Stimulated activated CD4-positive, alpha-beta T cell treated with anti-CD3 and anti-CD28 coated beads, Interleukin-12 subunit alpha, Interleukin-12 subunit beta, amount 100 ng/mL, for 24 hours (primary cell): Measurements from ENCODE around the gene NRROS.
"Not testable (repeated sequence)": the region's sequence is repeated elsewhere in the genome, so short reads cannot be mapped to it uniquely, and the experiment has no call there.

ENCODE experiments used
- DNase-seq, 2 experiments: peaks; one replicate each; pipeline ENCODE4 v3.0.0-alpha.2; 2020; ENCODE audit warnings: low read depth in 2 of 2

The NRROS gene

DNA sequence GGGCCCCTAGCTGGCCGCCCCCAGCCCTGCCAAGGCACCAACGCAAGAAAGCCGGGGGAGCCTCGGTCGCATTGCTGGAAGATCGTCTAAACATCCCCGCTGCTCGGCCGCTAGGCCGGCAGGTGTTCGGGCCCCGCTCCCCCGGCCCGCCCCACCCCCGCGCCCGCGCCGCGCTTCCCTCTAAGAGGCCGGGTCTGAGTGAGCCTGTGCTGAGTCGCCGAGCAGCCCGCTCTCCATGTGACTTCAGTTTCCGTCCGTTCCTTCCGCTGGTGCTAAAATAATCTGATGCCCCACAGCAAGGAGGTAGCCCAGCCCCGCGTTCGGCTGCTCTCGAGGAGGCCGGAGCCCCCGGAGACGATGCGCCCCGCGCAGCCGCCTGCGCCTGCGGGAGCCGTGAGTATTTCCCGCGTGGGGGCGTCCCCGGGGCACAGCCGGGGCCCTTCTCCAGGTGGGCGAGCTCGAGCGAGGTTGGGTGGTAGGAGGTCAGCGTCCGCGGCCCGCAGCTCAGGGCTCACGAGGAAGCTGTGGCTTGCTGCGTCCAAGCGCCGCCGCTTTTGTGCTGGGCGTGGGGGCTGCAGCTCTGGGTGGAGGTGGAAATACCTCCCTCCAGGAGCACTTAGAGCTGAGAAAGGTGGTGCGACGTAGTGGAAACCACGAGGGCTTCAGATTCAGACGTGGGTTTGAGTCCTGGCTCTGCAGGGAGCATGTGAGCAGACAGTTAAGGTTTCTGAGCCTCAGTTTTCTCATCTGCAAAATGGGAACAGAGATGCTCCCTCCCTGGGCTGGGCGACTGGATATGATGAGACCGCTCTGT is at the start of gene NRROS:
Gene NRROS, plus strand, starts transcription at position 212 of the 814 bp plus-strand sequence. CDS start 14,846 bp downstream, outside the sequence.
- DNase-seq: peak; percentile 52 to 66

DNA sequence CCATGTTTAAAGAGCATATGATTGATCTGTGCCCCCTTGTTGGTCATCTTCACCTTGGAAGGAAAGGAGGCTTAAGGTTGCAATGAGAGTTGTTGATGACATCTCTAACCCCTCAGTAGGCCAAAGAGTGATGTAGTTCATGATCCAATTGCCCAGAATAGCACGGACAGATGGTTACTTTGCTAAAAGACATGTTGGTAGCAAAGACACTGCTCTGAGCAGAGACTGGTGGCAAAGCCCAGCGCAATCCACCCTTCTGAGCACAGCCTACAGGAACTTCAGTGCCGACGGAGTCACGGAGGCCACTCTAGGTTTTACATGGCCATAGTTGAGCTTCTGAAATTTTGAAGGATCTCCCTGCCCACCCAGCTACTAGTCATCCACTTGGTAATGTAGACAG is 49.2 kb upstream of the NRROS start:
- DNase-seq: no peak

DNA sequence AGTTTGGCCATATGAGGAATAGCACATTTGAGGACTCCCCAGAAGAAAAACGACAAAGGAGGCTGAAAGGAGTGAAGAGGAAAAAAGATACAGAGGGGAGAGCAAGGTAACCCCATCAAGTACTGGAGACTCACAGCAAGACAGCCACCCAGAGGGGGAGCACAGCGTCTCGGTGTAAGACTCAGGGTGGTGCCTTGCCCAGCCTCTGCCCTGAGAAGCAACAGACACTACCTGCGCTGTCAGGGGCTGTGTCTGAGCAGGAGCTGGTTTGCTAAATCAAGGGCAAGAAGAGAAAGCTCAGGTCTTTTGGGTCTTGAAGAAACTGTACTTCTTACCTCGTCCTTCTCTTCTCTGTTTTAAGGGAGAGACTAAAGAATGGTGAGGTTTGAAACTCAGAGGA is 43.1 kb upstream of the NRROS start:
- DNase-seq: no peak

DNA sequence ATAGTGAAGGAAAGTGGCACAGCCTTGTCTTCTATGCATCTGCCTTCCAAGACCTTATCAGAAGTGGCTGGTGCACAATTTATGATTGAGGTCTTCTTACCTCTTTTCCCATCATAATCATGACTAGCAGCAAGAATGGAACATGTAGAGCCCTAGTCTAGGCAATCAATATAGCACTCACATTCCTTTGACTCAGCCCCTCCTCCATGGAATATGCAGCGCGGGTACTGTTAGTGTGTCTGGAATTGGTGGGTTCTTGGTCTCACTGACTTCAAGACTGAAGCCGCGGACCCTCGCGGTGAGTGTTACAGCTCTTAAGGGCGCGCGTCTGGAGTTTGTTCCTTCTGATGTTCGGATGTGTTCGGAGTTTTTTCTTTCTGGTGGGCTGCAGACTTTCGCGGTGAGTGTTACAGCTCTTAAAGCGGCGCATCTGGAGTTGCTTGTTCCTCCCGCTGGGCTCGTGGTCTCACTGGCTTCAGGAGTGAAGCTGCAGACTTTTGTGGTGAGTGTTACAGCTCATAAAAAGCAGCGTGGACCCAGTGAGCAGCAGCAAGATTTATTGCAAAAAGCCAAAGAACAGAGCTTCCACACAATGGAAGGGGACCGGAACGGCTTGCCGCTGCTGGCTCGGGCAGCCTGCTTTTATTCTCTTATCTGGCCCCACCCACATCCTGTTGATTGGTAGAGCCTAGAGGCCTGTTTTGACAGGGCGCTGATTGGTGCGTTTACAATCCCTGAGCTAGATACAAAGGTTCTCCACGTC is 41.3 kb upstream of the NRROS start:
- DNase-seq: not testable (repeated sequence)

DNA sequence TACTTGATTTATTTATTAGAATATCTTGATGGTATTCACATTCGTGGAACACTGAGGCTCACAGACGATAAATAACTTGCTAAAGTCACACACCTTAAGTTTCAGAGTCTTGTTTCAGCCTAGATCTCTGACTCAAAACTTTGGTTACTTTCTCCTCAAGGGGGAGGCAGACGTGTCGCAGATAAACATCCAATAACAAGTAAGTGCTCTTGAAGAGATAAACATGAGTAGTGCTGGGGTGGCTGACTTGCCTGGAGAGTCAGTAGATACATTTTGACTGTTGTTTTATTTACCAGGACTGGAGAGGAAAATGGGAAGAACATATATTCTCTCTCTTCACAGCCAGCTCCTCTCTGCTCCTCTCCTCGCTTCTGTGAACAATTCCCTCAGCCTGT is 39.8 kb upstream of the NRROS start:
- no peak for DNase-seq

DNA sequence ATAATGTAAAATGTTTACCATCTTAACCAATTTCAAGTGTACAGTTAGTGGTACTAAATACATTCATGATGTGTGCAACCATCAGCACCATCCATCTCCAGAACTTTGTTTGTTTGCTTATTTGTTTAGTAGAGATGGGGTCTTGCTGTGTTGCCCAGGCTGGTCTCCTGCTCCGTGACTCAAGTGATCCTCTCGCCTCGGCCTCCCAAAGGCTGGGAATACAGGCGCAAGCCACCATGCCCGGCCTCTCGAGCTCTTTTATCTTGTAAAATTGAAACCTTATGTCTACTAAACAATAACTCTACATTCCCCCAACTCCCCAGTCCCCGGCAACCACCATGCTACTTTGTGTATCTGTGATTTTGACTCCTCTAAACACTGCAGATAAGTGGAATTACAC is 39.1 kb upstream of the NRROS start:
- no peak for DNase-seq

DNA sequence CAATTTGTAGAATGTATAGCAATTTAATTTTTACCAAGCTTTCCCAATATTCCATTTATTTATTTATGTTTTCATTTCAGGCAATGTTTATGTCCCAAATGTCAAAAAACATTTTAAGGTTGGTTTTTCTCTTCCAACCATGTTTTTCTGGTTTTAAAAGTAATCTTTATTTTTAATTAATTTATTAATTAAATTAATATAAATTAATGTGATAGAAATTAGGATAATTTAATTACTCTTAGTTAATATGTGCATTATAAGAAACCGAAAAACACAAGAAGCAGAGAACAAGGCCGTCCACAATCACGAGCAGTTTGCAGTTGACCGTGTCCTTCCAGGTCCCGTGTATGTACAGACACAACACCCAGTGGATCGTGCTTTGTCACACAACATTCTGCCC is 36.8 kb upstream of the NRROS start:
- no peak for DNase-seq

DNA sequence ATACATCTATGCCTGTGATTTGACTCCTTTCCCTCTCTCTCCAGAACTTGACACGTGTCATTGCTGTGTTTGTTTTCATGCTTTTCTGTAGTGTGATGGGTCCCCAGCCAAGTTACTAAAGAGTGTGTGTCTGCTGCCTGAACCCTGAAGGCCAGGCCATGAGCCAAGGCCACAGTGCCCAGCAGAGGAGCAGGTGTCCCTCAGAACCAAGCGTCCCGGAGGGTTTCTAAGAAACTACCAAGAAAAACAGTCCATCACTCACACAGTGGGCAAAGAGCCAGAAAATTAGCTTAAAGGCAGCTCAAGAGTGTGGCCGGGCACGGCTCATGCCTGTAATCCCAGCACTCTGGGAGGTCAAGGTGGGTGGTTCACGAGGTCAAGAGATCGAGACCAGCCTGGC is 35.8 kb upstream of the NRROS start:
- DNase-seq: no peak

DNA sequence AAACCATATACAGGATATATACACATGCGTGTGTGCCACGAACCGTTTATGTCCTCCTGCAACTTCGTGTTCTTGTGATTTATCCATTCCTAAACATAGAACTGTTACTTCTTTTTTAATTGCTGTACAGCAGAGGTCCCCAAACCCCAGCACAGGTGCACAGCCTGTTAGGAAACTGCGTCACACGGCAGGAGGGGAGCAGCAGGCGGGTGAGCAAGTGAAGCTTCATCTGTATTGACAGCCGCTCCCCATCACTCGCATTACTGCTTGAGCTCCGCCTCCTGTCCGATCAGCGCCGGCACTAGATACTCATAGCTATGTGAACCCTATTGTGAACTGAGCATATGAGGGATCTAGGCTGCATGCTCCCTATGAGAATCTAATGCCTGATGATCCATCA is 34.9 kb upstream of the NRROS start:
- peak in 1 of 2 experiments; percentile 13 for DNase-seq

DNA sequence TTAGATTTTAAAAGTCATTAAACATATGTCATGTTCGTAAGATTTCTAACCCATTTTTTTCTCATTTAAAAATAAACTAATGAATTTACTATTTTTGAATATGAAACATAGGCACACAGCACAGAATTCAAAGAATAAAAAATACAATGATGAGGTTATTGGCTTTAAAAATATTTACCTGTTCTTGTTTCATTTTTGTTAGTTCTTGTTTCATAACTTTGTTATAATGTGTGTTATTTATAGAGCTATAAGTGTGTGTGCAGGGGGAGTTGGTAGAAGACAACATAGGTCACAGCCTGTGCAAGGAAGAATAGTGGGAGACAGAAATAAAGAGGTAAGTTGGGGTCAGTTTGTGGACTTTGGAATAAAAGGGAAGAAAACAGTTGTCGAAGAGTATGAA is 30.8 kb upstream of the NRROS start:
- no peak for DNase-seq

DNA sequence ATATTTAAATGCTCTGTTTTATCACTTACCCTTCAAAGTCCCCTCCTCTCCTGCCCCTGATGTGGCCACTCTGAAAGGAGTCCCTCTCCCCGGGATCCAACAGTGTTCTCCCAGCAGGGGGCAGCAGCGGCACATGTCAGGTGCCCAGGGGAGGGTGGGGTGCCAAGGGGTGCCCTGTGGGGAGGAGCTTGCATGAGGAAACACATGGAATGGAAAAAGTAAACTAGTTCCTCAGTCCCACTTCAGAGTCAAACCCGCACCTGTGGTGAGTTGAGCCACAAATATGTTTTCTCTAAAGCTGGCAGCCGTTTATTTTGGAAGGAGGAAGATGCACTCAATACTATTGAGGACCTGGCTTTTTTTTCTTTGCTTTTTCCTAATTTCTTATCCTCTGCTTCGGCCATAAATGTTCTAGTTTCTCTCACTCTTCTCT is 30.1 kb upstream of the NRROS start:
- DNase-seq: peak; percentile 87 to 95

DNA sequence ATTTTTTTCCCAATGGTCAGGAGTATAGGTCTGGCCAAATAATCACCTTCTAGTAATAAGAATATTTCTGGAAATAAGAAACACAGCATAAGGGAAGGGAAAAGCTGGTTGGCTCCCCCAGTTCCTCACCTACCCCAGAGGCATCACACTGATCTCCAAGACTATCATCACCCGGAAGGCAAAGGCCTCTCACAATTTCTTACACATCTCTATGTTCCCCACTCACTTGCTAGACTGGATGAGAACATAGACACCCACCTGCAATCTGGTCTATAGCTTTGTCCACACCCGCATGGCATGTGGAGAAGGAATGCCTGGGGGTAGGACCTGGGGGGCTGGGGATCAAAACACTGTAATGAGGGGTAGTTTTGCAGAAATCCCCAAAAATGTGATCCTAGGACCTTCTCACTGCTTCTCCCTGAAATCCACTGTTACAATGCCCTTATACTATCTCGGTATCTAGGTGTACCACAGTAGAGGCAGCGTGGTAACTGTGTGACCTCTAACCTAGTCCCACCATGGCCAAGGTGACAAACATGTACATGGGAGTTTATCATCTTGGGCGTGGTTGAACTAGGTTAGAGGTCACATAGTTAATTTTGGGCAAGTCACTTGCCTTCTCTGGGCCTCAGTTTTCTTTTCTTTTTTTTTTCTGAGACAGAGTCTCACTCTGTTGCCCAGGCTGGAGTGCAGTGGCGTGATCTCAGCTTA is 29.5 kb upstream of the NRROS start:
- no peak for DNase-seq

DNA sequence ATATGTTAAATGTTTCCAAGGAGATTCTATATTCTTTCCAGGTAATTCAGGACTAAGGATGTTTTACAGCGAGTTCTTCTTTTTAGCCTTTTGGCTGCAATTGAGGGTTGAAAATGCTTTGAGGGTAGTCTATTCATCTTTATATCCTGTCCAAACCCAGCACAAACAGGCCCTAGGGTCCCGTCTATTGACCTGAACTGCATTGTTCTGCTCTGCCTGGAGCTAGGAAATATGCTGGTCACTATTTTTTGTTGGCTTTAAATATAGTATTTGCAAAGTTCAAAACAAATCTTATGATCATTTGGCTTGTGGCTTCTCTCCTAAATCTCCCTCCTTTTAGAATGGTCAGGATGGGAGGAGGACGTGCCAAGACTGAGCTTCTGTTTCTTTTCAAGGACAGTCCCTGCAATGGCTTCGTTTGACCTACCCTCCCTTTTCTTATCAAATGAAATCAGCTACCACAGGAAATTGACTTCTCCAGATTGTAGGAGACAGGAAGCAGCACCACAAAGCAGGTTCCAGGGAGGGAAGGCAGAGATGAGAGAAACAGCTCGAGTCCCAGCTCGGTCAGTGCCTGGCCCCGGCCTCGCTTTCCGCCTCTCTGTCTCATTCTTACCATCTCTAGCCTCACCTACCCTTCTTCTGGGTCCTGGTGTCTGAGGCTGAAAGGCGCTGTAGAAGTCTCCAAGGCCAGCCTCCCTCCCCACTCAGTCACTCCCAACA is 27.6 kb upstream of the NRROS start:
- no peak for DNase-seq

DNA sequence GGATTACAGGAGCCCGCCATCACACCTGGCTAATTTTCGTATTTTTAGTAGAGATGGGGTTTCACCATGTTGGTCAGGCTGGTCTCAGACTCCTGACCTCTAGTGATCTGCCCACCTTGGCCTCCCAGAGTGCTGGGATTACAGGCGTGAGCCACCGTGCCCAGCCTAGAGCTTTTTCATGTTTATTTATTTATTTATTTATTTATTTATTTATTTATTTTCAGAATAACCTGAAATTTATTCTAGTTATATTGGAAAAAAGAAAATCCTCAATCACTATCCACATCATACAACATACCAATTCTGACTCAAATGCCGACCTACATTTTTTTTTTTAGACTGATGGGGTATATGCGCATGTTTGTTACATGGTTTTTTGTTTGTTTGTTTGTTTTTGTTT is 24.3 kb upstream of the NRROS start:
- DNase-seq: not testable (repeated sequence)

DNA sequence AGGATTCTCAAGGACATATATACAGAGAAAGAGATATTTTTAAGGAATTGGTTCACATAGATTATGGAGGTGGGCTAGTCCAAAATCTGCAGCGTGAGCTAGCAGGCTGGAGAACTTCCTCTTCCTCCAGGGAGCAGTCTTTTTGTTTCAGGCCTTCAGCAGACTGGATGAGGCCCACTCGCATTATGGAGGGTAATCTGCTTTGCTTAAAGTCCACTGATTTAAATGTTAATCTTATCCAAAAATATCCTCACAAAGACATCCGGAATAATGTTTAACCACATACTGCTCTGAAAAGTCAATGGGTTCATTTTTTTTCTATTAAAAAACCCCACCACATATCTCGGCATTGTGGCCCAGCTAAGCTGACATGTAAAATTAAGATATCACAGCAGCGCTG is 22.2 kb upstream of the NRROS start:
- no peak for DNase-seq

DNA sequence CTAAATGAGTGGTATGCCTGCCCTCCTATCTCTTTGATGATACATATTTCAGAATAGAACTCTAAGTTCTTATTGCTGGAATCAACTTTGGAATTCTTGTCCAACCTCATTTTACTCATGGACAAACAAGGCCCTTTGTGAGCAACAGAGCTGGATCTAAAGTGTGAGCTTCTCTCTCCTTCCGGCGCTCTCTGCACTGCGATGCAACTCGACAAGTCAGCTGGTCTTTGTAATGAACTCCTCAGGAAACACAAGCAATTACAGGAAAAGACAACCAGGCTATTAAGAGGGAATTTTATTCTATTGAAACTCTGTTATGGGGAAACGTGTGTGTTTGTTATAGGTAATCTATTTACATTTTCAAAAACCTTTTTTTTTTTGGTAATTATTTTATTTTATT is 20.3 kb upstream of the NRROS start:
- DNase-seq: no peak

DNA sequence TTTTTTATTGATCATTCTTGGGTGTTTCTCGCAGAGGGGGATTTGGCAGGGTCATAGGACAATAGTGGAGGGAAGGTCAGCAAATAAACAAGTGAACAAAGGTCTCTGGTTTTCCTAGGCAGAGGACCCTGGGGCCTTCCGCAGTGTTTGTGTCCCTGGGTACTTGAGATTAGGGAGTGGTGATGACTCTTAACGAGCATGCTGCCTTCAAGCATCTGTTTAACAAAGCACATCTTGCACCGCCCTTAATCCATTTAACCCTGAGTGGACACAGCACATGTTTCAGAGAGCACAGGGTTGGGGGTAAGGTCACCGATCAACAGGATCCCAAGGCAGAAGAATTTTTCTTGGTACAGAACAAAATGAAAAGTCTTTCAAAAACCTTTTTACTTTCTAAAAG is 19.9 kb upstream of the NRROS start:
- not testable (repeated sequence) for DNase-seq

DNA sequence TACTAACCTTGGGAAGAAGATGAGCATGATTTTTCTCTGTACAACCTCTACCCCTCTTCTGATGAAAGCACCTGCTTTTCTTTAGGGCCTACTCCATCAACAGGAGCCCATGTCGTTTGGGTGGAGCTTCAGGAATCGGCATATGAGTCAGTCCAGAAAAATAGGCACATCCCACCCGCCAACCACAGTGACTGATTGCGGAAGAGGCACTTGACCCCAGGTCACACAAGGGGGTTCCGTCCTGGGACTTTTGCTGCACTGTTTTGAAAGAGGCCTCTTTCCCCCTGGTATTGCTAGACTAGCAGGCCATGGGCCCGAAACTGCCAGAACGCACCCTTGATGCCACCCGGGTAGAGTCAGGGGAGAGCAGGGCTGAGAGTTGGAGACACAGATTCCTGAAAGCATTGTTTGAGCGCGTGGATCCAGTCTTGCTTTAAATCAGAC is 19.3 kb upstream of the NRROS start:
- DNase-seq: no peak

DNA sequence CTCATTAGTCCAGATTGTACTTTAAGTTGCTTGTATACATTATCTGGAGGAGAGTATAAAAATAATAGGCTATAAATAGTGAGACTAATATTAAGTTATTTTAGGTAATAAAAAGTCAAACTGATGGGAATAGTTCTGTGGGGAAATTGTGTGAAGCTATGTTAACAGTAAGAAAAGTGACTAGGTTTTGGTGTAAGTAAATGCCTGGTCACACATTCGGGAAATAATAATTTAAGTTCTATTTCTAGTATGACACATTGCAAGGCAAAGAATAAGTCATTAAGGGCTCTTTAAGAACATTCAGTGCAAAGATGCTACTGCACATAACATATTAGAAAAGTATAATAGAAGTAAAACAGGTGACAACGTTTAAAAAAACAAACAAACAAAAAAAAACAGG is 18.8 kb upstream of the NRROS start:
- no peak for DNase-seq

DNA sequence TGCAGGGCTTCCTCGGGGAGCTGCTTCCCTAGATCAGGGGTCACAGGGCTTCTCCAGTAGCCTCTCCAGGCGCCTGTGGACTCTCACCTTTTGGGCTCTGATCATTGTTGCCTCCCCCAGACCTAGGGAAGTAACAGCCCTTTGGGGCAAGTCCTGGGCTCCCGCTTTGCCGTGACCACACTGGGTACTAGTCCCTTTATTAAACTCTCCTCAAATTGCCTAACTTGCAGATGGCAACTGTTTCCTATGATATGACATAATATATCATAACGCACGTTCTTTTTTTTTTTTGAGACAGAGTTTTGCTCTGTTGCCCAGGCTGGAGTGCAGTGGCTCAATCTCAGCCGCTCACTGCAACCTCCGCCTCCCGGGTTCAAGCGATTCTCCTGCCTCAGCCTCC is 17.9 kb upstream of the NRROS start:
- no peak for DNase-seq

DNA sequence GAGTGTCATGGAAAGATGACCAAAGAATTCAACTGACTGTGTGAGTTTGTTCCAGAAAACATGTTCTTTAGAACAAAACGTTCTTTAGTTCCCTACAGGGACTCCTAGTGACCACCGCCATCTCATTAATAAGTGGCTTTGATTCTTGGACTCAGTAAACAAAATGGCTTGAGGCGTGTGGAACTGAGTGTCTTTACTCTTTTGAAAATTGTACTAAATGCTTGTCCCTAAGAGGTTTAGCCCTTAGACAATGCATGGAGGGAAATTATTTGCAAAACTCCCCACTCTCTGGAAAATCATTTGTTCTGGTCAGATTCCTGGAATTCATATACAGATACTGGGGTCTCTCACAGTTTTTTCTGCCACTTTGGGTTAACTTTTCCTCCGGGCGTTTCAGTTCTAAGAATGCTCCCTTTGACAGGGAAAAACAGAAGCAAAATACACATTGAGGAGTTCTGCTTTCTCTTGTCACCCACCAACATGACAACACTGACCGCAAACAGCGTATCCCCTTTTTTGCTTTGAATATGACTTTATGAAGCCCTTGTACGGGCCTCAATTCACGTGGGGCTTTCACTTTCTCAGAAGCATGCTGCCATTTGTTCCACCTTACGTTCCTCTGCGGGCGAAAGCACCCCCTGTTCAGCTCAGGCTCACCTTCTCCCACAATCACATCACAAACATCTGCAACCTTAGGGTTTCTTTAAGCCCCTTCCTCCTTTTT is 15.3 kb upstream of the NRROS start:
- DNase-seq: peak in 1 of 2 experiments; percentile 27
